GM19438 (cell line): ENCODE measurements around the gene WNT3A.
A peak's percentile ranks its signal among the peaks of the same experiment; 100 is the strongest.

Experiments
- ATAC-seq: cut with Tn5 transposase; IDR thresholded peaks from one replicate; pipeline ENCODE4 v1.9.1; 2021; ENCODE audit warnings: low read depth; ENCODE audit not compliant: unreplicated experiment

Gene WNT3A

DNA sequence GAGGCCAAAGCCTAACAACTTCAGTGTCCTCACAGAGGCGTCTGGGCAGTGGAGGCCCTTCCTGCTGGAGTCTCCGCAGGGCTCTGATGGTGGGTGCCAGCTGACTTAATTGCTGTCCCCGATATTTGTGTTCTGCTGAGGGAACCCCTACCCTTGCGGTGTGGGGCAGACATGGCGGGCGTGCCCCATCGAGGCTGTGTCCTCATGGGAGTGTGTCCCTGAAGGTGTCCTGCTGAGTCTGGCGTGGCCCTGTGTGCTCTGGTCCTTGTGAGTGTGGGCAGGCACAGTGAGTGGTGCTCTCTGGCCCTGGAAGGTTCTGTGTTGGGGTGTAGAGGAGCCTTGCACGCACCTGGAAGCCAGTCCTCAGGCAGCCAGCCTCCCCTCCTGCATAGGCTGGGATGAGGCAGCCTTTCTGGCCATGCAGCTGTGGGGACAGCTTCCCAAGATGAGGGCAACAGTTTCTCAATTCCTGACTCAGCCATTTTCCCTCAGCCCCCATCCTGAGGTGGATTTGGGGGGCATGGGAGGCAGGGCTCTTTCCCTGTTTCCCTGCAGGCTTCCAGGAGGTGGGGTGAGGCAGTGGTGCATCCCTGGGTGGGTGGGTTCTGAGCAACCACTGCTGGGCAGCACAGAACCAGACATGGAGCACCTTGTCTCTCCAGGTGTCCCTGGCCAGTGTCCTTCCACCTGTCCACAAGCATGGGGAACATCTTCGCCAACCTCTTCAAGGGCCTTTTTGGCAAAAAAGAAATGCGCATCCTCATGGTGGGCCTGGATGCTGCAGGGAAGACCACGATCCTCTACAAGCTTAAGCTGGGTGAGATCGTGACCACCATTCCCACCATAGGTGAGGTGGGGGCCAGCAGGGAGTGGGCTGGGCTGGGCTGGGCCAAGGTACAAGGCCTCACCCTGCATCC lies 89.9 kb downstream of the WNT3A start:
- no peak for ATAC-seq

DNA sequence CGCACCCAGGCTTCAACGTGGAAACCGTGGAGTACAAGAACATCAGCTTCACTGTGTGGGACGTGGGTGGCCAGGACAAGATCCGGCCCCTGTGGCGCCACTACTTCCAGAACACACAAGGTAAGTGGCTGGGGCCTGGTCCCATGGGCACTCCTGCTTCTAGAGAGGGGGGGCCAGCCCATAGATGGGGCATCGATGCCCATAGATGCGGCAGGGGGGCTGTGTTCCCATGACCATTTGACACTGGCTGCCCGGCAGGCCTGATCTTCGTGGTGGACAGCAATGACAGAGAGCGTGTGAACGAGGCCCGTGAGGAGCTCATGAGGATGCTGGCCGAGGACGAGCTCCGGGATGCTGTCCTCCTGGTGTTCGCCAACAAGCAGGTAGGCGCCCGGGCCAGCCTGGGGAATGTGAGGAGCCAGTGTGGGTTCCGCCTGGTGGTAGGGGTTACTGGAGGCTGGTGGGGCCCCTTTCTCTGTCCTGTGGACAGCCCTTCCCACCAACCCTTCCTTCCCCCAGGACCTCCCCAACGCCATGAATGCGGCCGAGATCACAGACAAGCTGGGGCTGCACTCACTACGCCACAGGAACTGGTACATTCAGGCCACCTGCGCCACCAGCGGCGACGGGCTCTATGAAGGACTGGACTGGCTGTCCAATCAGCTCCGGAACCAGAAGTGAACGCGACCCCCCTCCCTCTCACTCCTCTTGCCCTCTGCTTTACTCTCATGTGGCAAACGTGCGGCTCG lies 90.7 kb downstream of the WNT3A start:
- no peak for ATAC-seq

DNA sequence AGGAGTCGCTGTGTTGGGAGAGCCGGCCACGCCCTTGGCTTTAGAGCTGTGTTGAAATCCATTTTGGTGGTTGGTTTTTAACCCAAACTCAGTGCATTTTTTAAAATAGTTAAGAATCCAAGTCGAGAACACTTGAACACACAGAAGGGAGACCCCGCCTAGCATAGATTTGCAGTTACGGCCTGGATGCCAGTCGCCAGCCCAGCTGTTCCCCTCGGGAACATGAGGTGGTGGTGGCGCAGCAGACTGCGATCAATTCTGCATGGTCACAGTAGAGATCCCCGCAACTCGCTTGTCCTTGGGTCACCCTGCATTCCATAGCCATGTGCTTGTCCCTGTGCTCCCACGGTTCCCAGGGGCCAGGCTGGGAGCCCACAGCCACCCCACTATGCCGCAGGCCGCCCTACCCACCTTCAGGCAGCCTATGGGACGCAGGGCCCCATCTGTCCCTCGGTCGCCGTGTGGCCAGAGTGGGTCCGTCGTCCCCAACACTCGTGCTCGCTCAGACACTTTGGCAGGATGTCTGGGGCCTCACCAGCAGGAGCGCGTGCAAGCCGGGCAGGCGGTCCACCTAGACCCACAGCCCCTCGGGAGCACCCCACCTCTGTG lies 91.6 kb downstream of the WNT3A start:
- ATAC-seq, result no peak

DNA sequence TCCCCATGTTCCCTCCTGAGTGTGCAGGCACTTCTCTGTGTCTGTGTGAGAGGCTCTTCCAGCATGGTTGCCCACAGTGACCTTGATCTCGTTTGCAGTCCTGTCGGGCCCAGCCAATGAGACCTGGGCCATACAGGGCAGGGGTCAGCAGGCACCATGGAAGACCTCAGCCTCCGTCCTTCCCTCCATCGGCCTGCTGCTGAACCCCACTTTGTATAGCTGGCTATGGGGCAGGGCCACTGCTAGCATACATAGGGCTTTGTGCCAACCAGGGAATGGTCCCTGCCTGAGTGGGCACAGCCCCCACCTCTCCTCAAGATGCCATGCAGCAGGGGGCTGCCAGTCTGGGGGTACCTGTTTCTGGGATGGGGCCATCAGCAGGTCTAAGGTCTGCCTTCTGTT lies 92.5 kb downstream of the WNT3A start:
- ATAC-seq, result no peak

DNA sequence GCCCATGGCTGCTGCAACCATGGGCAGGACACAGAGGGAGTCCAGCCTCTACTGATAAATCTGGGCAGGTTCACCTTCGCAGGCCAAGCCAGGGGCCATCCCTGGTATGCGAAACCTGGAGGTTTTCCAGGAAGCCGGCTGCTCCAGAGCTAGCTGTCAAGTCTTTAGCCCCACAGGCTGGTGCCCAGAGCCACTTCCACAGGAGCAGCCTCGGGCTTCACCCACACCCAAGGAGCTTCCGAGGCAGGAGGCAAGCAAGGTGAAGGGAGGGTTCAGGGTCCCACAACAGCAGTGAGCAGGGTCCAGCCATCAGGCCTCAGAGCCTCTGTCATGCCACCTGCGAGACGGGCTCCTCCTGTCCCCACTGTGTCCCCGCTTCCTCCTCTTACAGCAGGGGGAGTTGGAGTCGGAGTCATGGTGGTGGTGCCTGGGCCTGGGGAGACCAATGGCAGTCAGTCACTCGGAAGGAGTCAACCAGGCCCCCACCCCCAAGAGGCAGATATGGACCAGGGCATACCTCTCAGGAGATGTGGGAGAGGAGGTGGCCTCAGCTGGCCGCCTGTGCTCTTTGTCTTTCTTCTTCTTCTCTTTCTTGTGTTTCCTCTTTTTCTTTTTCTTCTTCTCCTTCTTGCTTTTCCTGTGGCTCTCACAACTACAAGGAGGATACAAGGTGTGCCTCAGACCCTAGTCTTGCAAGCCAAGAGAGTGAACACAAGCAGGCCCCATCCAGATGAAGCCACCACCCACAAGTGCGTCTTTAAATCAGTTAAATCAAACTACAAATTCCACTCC lies 94.2 kb downstream of the WNT3A start:
- ATAC-seq, result no peak

DNA sequence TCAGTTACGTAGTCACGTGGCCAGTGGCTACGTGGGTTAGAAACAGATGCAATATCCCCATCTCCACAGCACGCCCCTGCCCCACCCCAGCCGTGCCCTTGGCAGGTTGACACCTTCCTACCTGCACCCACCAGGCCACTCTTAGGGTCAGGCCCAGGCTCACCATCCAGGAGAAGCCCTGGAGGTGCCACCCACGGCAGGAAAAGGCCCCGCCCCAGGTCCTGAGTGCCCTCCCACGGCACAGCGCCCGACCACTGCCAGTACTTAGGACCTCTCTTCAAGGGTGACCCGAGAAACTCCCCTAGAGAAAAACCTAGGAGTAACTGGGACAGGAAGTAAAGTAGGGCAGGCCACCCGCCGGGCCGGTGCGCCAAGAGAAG lies 94.8 kb downstream of the WNT3A start:
- no peak for ATAC-seq

DNA sequence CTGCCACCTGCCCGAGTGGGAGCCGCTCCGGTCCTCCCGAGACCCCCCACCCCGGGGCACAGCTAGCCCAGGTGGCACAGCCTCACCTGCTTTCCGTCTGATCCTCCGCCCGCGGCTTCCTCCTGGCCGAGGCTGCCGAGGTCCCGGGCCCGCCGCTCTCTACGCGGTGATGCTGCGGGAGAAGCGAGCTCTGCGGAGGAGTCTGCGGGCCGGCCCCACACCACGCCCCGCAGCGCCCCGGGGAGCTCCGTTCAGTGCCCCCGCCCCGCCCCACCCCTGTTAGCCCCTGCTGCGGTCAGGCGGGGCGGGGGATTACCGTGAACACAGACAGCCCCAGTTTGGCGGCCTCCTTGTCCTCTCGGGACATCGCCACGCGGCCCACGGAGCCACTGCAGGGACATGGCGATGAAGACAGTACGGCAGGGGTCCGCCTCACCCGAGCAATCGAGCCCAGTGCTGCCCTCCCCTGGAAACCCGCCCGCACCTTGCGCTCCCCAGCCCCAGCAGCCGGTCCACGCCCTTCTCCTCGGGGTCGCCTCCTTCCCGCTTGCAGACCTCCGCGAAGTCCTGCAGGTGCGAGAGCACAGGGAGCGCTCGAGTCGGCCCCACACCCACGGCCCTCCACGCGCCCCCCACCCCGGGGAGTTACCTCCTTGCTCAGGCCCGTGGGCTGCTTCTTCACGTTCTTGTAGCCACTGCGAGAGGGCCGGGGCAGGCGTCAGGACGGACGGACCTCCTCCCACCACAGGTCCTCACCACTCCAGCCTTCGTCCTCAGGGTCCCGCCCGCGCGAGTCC lies 95.4 kb downstream of the WNT3A start:
- peak; percentile 25 for ATAC-seq

DNA sequence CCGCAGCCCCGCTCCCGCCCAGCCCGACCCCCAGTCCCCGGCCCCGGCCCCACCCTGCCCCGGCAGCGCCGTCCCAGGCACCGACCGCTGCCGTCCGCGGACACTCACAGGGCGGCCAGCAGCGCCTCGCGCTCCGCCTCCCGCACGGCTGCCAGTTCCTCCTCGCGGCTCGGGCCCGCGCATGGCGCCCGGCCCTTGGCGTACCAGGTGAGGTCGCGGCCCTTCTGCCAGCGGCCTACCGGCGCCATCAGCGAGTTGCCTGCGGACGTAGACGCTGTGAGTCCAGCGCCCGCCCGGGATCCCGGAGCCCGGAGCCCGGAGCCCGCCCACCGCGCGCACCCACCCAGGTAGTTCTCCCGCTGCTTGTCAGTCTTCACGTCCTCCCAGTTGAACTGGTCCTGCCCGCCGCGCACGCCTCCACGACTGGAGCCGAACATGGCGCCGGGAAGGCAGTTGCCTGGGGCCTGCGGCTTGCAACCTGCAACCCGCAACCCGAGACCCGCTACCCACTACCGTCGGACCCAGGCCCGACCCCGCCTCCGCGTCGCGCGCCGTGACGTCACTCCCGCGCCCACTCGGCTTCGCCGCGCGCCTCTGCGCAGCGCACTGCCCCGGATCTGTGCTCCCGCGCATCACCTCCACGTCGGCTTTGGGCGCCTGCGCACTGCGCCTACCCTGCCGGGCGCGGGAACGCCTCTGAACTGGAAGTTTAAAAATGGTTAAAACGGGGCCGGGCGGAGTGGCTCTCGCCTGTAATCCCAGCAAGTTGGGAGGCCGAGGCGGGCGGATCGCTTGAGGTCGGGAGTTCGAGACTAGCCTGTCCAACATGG lies 96.2 kb downstream of the WNT3A start, which contains the start of gene C1orf35:
C1orf35 (minus strand) TSS at position 535 of the 830 bp plus-strand sequence; CDS start at position 437, 98 bp downstream.
- ATAC-seq, result peak; percentile 66

DNA sequence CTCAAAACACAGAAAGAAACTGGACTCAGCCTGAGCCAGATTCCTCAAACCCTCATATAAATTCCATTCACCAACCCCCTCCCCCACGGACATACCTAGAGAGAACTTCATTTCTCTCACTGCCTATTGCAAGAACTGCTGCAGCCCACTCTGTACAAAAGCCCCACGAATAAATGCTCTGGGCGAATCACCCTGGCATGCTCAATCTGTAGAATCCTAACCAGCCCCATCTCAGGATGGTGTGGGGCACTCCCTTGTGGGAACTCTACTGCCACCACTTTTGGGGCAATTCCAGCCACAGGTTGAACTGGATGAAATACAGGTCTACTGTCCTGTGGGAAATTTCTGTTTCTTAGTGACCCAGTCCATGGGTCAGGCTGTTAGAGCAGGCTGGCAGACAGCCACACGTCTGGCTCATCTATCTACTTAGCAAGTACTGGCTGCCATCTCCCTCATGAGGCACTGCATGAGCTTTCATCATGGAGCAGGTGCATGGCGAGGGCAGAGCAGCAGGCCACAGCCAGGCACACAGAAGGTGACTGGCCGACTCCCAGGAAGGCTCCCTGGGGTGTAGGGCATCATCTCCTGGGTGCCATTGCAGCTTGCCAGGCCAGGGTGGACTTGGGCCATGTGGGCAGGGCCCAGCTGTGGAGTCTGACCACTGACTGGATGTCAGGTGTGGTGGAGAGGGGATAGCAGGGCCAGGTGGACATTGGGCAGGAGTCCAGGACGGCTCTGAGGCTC lies 97.9 kb downstream of the WNT3A start:
- no peak for ATAC-seq

DNA sequence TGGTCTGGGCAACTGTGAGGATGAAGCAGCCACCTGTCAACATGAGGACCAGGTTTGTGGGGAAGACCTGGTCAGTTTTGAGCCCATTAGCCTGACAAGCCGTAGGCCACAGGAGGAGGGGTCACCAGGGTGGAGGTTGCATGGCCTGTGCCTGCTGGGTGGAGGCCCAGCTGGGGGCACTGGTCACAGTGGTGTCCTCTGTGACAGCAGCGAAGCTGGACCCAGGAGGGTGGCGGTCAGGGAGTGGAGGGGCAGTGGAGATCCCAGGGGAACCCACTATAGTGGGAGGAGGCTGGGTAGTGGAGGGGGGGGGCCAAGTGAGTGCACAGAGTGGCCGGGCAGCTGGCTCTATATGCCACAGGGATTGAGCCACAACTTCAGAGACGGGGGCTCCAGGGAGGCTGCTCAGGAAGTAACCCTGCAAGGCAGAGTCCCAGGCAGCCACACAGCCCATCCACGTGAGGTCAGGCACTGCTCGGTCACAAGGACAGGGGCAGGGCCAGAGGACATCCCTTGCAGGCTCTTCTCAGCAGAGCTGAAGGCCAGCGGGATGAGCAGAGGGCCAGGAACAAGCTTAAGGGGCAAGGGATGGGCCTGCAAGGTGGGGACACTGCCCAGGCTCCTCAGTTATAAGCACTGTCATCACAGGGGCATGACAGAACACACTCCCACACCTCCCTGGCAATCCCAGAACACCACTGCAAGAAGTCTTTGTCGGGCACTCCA lies 98.6 kb downstream of the WNT3A start:
- ATAC-seq, result no peak

DNA sequence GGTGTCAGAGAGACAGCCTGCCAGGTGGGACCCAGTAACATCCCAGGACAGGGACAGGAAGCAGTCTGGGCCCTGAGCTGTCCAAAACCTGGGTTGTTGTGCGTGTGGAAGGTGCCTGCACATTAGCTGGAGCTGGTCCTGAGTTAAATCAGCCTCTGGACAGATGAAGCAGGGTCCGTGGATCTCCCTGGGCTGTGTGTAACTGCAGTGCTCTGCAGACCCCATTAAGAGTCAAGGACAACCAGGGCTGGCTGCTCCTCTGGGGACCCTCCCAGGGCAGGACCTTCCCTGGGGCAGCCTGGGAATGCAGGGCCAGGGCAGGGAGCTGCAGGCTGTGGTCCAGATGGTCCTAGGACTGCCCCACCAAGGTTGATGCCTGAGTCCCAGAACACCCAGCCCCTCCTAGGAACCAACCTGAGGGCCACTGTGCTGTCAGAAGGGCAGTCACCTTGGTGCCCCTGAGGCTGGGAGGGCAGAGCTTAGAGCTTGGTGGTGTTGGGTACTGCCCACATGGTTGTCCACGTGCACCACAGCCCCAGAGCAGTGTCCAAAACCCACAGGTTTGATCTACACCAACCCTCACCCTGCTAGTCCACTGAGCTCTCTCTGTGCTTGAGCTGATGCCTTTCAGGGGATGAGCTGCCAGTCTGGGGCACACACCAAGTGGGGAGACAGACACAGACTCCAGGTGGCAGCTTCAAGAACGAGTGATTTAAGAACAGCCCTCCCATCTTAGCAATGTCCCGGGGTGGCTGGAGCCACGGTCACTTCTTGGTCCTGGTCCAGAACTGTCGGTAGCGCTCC lies 99.4 kb downstream of the WNT3A start:
- no peak for ATAC-seq

DNA sequence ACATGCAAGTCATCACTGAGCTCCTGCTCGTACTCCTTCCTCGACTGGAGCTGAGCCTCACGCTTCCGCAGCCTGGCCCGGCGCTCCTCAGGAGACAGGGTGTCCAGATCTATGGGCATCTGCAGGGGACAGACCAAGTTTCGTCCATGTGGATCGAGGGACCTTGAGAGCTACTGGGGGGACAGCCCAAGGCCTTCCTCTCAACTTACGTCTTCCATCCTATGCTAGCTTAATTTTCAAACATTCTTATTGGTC lies 99.9 kb downstream of the WNT3A start:
- no peak for ATAC-seq

DNA sequence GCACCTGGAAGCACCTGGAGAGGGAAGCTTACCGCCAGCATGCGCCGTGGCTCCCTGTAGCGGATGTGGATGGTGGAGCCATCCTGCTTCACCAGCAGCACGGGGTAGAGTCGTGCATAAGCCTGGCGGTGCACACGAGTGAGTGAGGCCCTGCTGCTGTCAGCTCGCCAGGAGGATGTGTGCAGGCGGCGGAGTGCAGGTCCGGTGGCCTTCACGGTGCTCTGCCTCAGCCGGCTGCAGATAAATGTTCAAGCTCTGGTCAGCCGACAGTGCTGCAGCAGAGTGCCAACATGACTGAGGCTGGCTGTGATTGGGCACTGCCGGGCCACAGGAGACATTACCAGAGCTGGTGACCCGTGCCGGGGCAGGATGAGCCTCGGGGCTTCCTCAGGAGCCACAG lies 100.8 kb downstream of the WNT3A start:
- no peak for ATAC-seq

DNA sequence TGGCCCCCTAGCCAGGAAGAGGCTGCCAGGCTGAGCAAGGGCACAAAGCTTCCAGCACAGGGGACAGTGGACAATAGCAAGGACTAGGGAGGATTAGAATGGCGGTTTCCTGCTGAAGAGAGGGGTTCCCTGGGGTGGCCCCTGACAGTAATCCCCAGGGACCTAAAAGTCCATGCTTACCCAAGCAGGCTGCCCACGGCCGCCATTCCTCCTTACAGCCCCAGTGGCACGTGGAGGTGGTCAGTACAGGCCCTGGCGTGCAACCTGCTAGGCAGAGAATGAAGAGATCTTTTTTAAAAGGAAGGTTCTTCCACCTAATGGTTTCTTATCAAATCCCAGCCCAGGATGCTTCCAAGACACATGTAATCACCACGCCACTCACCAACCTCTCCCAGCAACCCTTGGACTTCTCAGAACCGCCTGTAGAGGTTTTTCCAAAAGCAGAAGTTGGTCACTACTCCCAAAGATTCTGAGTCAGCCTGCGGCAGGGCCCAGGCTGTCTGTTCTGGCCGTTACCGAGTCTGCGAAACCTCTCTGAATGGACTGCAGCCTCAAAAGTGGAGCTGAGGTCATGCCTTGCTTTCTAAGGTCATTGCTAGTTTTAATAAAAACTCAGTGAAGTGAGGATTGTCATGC lies 101.4 kb downstream of the WNT3A start:
- no peak for ATAC-seq

DNA sequence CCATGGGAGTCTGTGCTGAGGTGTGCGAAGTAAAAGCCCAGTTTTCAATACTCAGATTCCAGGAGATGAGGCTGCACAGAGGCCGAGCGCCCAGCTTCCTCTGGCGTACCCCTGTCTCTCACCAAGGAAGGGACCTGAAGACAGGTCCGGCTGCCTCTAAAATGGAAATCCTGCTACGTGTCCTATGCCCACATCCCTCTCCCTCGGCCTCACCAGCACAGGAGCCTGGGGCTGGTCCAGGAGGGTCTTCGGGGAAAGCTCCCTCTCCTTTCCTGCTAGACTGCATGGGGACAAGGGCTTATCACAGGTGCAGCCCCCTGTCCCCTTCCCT lies 101.9 kb downstream of the WNT3A start:
- no peak for ATAC-seq

DNA sequence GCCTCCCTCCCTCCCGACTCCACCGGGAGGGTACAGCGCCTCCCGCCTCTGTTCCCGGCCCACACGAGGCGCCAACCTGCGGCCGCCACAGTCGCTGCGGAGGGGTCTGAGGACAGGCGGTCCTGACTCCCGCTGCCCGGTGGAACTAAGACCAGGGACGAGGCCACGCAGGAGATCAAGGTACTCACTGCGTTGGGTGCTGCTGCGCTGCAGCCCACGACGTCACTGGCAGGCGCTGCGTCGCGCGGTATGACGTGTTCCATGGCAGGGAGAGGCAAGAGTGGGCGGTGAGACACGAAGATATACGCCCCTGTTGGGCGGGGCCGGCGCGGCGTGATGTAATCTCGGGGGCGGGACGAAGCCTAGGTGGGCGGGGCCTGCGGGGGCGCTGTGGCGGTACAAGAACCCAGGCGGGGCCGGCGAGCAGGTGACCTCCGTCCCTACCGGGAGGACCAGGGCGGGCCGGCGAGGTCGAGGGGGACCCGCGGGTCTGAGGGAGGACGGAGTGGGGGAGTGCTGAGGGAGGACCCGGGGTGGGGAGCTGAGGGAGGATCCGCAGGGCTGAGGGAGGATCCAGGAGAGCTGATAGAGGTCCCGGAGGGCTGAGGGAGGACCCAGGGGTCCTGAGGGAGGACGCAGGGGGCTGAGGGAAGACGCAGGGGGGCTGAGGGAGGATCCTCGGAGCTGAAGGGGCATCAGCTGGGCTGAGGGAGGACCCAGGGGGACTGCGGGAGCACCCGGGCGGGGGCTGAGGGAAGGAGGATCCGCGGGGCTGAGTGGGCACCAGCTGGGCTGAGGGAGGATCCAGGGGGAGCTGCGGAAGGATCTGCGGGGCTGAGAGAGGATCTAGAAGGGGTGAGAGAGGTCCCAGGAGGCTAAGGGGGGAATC lies 102.5 kb downstream of the WNT3A start, which contains the start of gene MRPL55:
MRPL55 (minus strand) TSS at position 227 of the 889 bp plus-strand sequence. CDS start 1,039 bp downstream, outside the sequence.
- peak; percentile 87 for ATAC-seq
